SK-N-SH (cell line): ENCODE data around the gene KCNH3. TPM values are rescaled to one million over a fixed set of nuclear protein-coding genes. Genes with fewer than 3 reads are reported as not detected.

Experiments
- CTCF ChIA-PET: fragments of 300-600, 350-600 bp; formaldehyde crosslinking; extraction: SDS; loops from one replicate; lab custom pipeline; 2021; lab: Yijun Ruan, JAX
- POLR2A ChIA-PET: fragments of 350-600 bp; sonication (Branson Sonifier 250); formaldehyde crosslinking; extraction: SDS; loops from one replicate; lab custom pipeline; 2020; ENCODE audit warnings: antibody characterized with exemption, inconsistent platforms; lab: Yijun Ruan, JAX
- DNase-seq: peaks from one replicate; pipeline ENCODE4 v3.0.0; 2012
- H2AFZ ChIP-seq: fragments of 200-600 bp; sonication (generic); 2 replicates; pipeline ENCODE4 v1.8.1; 2016; ENCODE audit warnings: antibody characterized with exemption, mild to moderate bottlenecking, low read depth
- H3F3A ChIP-seq: fragments of 200-600 bp; sonication (generic); replicated peaks from 2 replicates; pipeline ENCODE3; 2016; ENCODE audit warnings: antibody characterized with exemption, mild to moderate bottlenecking; ENCODE audit not compliant: insufficient read depth
- H3K27ac ChIP-seq, 2 experiments: fragments of 200-500 bp in 1 of 2; fragments of 200-600 bp in 1 of 2; sonication (Bioruptor generic) in 1 of 2; sonication (generic), shearing (Covaris generic) in 1 of 2; 2 replicates each; pipeline versions ENCODE4 v1.5.1 to v1.6.1; 2014 to 2016; ENCODE audit warnings: low read depth in 2 of 2, inconsistent platforms in 1 of 2, low read length in 1 of 2, mild to moderate bottlenecking in 1 of 2, mixed read lengths in 1 of 2
- H3K27me3 ChIP-seq: fragments of 200-600 bp; sonication (generic), shearing (Covaris generic); 2 replicates; pipeline ENCODE4 v1.6.1; 2016; ENCODE audit warnings: mixed run types; ENCODE audit not compliant: insufficient read depth
- H3K36me3 ChIP-seq, 2 experiments: fragments of 200-500 bp in 1 of 2; fragments of 200-600 bp in 1 of 2; sonication (Bioruptor generic) in 1 of 2; sonication (generic) in 1 of 2; replicated peaks in 1 of 2; 2 replicates each; pipeline versions ENCODE3 to v1.5.1; 2014 to 2016; ENCODE audit warnings: low read length in 1 of 2, mild to moderate bottlenecking in 1 of 2; ENCODE audit not compliant: insufficient read depth in 2 of 2, control insufficient read depth in 1 of 2
- H3K4me1 ChIP-seq, 2 experiments: fragments of 200-500 bp in 1 of 2; fragments of 200-600 bp in 1 of 2; sonication (Bioruptor generic) in 1 of 2; sonication (generic), shearing (Covaris generic) in 1 of 2; 2 replicates each; pipeline versions ENCODE4 v1.5.1 to v1.6.1; 2014 to 2016; ENCODE audit warnings: low read depth in 1 of 2, low read length in 1 of 2, mixed run types in 1 of 2; ENCODE audit not compliant: insufficient read depth in 2 of 2, control insufficient read depth in 1 of 2
- H3K4me2 ChIP-seq: fragments of 200-600 bp; sonication (generic), shearing (Covaris generic); 2 replicates; pipeline ENCODE4 v1.6.1; 2017; ENCODE audit warnings: mixed run types
- H3K4me3 ChIP-seq, 2 experiments: fragments of 200-500 bp in 1 of 2; fragments of 200-600 bp in 1 of 2; sonication (Bioruptor generic) in 1 of 2; sonication (generic), shearing (Covaris generic) in 1 of 2; 2 replicates each; pipeline versions ENCODE4 v1.5.1 to v1.8.1; 2014 to 2016; ENCODE audit warnings: low read depth in 2 of 2, inconsistent platforms in 1 of 2, low read length in 1 of 2, mild to moderate bottlenecking in 1 of 2, mixed read lengths in 1 of 2, moderate library complexity in 1 of 2
- H3K79me2 ChIP-seq: fragments of 200-600 bp; sonication (generic); 2 replicates; pipeline ENCODE4 v1.8.1; 2017; ENCODE audit warnings: mild to moderate bottlenecking; ENCODE audit not compliant: insufficient read depth
- H3K9ac ChIP-seq: fragments of 200-600 bp; sonication (generic); 2 replicates; pipeline ENCODE4 v1.6.1; 2017; ENCODE audit warnings: mixed run types
- H3K9me2 ChIP-seq: fragments of 200-600 bp; sonication (generic); 2 replicates; pipeline ENCODE4 v1.6.1; 2017; ENCODE audit warnings: mixed run types
- H3K9me3 ChIP-seq: fragments of 200-600 bp; sonication (generic); 2 replicates; pipeline ENCODE4 v1.6.1; 2017; ENCODE audit warnings: mixed run types, mild to moderate bottlenecking, moderate library complexity
- H4K20me1 ChIP-seq: fragments of 200-600 bp; sonication (generic); 2 replicates; pipeline ENCODE4 v1.6.1; 2017; ENCODE audit warnings: mild to moderate bottlenecking, mixed run types; ENCODE audit not compliant: insufficient read depth
- ELF1 ChIP-seq: IDR thresholded peaks from 2 replicates; pipeline ENCODE4 v1.4.0; 2012
- EP300 ChIP-seq, 2 experiments: IDR thresholded peaks; 2 replicates each; pipeline versions ENCODE4 v1.4.0 to v1.6.1; 2012; ENCODE audit warnings: borderline replicate concordance in 1 of 2, low read depth in 1 of 2, low read length in 1 of 2
- FOSL2 ChIP-seq: IDR thresholded peaks from 2 replicates; pipeline ENCODE4 v1.4.0; 2012; ENCODE audit warnings: low read depth, mild to moderate bottlenecking, moderate library complexity, borderline replicate concordance
- FOXJ3 ChIP-seq: sonication (generic); formaldehyde crosslinking; IDR thresholded peaks from 2 replicates; pipeline ENCODE4 v1.5.1; 2020; ENCODE audit warnings: mild to moderate bottlenecking, missing genetic modification reagents
- FOXM1 ChIP-seq: IDR thresholded peaks from 2 replicates; pipeline ENCODE4 v1.4.0; 2012; ENCODE audit warnings: low read depth, mild to moderate bottlenecking
- GABPA ChIP-seq: IDR thresholded peaks from 2 replicates; pipeline ENCODE4 v1.4.0; 2012; ENCODE audit warnings: low read depth, mild to moderate bottlenecking
- JUND ChIP-seq: IDR thresholded peaks from 2 replicates; pipeline ENCODE4 v1.4.0; 2012
- MXI1 ChIP-seq: IDR thresholded peaks from 2 replicates; pipeline ENCODE4 v1.6.1; 2012; ENCODE audit warnings: mild to moderate bottlenecking, low read depth, low read length, improper control_type of control experiment
- NFIC ChIP-seq: IDR thresholded peaks from 2 replicates; pipeline ENCODE4 v1.4.0; 2012; ENCODE audit warnings: borderline replicate concordance
- NRF1 ChIP-seq: IDR thresholded peaks from 2 replicates; pipeline ENCODE4 v1.6.1; 2012; ENCODE audit warnings: low read depth, mild to moderate bottlenecking, low read length
- POLR2AphosphoS5 ChIP-seq: IDR thresholded peaks from 2 replicates; pipeline ENCODE4 v1.6.1; 2012; ENCODE audit warnings: low read depth, low read length
- RAD21 ChIP-seq: IDR thresholded peaks from 2 replicates; pipeline ENCODE4 v1.6.1; 2012; ENCODE audit warnings: mild to moderate bottlenecking, low read length
- RFX5 ChIP-seq: IDR thresholded peaks from 2 replicates; pipeline ENCODE4 v1.6.1; 2012; ENCODE audit warnings: mild to moderate bottlenecking, improper control_type of control experiment, low read length
- SIN3A ChIP-seq: IDR thresholded peaks from 2 replicates; pipeline ENCODE4 v1.6.1; 2012; ENCODE audit warnings: low read depth, mild to moderate bottlenecking, low read length, moderate library complexity, borderline replicate concordance
- SMC3 ChIP-seq: IDR thresholded peaks from 2 replicates; pipeline ENCODE4 v1.6.1; 2012; ENCODE audit warnings: low read depth, low read length, improper control_type of control experiment
- TEAD4 ChIP-seq: IDR thresholded peaks from 2 replicates; pipeline ENCODE4 v1.4.0; 2012; ENCODE audit warnings: mild to moderate bottlenecking, borderline replicate concordance; ENCODE audit not compliant: insufficient read depth
- polyA plus RNA-seq, 3 experiments: library from polyadenylated mRNA; depleted of rRNA; stranded (reverse); fragments of >200 nt; gene quantifications; 2 replicates each; pipeline ENCODE4 v1.2.3, GENCODE V29; 2012
- TF ChIP-seq, protein P1 (sequence below): IDR thresholded peaks from 2 replicates; pipeline ENCODE4 v1.4.0; 2012; ENCODE audit warnings: low read depth
- TF ChIP-seq, protein P2 (sequence below): fragments of 150-350 bp; IDR thresholded peaks from 2 replicates; pipeline ENCODE4 v1.6.1; 2017; ENCODE audit warnings: antibody characterized with exemption, low read length, low read depth, borderline replicate concordance
- TF ChIP-seq, protein P3 (sequence below): fragments of 200-600 bp; sonication (generic); IDR thresholded peaks from 2 replicates; pipeline ENCODE4 v1.6.1; 2017; ENCODE audit warnings: antibody characterized with exemption, mild to moderate bottlenecking, moderate library complexity
- TF ChIP-seq, protein P4 (sequence below): IDR thresholded peaks from 2 replicates; pipeline ENCODE4 v1.4.0; 2012; ENCODE audit warnings: low read depth, borderline replicate concordance
- TF ChIP-seq, protein P5 (sequence below): IDR thresholded peaks from 2 replicates; pipeline ENCODE4 v1.6.1; 2012; ENCODE audit warnings: mild to moderate bottlenecking, low read depth, low read length, moderate library complexity
- TF ChIP-seq, protein P6 (sequence below): fragments of 150-350 bp; IDR thresholded peaks from 2 replicates; pipeline ENCODE4 v1.6.1; 2016; ENCODE audit warnings: mild to moderate bottlenecking, low read depth, low read length
- TF ChIP-seq, protein P7 (sequence below): IDR thresholded peaks from 2 replicates; pipeline ENCODE4; 2012

KCNH3 gene
- polyA plus RNA-seq, 1 of the 3 experiments (the other 2 are of a cell fraction) = 3.7 TPM

DNA sequence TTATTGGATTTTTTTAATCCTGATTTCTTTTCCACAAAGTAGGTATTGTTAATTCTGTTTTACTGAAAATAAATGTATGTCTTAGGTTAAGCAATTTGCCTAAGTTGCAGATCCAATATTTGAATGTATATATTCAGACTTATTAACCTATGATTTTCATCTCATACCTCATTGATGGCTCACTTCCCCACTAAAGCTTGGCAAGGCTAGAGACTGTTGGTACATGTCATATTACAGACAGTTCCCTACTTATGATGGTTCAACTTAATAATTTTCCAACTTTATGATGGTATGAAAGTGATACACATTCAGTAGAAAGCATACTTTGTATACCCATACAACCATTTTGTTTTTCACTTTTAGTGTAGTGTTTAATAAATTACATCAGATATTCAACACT lies 33.2 kb upstream of the KCNH3 start:
- H3K27ac ChIP-seq = peak overlapping the region; percentile 8 to 90; a peak in 3 of 4 replicates
- H3K9me2 ChIP-seq = no peaks in the 10 kb centered on the region
- peak overlapping the region; percentile 55; the same call in 1 of the 2 replicates for H3K4me2 ChIP-seq
- H3K36me3 ChIP-seq = peaks cover 5 to 63% of the 10 kb centered on the region in 2 experiments
- H4K20me1 ChIP-seq = no peaks in the 10 kb centered on the region
- H3K27me3 ChIP-seq = no peaks in the 10 kb centered on the region
- H3K4me3 ChIP-seq = no peak overlapping the region
- H3K9ac ChIP-seq = peak overlapping the region; percentile 50; the same call in 1 of the 2 replicates
- DNase-seq = no peak
- H3K79me2 ChIP-seq = peaks cover 29% of the 10 kb centered on the region
- CTCF ChIA-PET = interaction anchor here (0.9 to 26.5 kb wide), 7 partner anchors 9 to 217 kb away, joined by 3 to 617 read pairs (median 7); partner anchors contain the start of genes DNAJC22 and SPATS2
- peaks cover 0 to 60% of the 10 kb centered on the region in 2 experiments; a peak in 2 of 4 replicates for H3K4me1 ChIP-seq
- H3F3A ChIP-seq = peaks cover 76% of the 10 kb centered on the region
- POLR2A ChIA-PET = no interaction called here
- H3K9me3 ChIP-seq = no peaks in the 10 kb centered on the region
- H2AFZ ChIP-seq = no peak overlapping the region
- no peak for TF ChIP-seq SMC3
- TF ChIP-seq NRF1 = no peak
- TF ChIP-seq, protein P1, sequence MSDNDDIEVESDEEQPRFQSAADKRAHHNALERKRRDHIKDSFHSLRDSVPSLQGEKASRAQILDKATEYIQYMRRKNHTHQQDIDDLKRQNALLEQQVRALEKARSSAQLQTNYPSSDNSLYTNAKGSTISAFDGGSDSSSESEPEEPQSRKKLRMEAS = no peak
- TF ChIP-seq RAD21 = no peak
- TF ChIP-seq, protein P2, sequence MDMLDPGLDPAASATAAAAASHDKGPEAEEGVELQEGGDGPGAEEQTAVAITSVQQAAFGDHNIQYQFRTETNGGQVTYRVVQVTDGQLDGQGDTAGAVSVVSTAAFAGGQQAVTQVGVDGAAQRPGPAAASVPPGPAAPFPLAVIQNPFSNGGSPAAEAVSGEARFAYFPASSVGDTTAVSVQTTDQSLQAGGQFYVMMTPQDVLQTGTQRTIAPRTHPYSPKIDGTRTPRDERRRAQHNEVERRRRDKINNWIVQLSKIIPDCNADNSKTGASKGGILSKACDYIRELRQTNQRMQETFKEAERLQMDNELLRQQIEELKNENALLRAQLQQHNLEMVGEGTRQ = no peak
- TF ChIP-seq, protein P3, sequence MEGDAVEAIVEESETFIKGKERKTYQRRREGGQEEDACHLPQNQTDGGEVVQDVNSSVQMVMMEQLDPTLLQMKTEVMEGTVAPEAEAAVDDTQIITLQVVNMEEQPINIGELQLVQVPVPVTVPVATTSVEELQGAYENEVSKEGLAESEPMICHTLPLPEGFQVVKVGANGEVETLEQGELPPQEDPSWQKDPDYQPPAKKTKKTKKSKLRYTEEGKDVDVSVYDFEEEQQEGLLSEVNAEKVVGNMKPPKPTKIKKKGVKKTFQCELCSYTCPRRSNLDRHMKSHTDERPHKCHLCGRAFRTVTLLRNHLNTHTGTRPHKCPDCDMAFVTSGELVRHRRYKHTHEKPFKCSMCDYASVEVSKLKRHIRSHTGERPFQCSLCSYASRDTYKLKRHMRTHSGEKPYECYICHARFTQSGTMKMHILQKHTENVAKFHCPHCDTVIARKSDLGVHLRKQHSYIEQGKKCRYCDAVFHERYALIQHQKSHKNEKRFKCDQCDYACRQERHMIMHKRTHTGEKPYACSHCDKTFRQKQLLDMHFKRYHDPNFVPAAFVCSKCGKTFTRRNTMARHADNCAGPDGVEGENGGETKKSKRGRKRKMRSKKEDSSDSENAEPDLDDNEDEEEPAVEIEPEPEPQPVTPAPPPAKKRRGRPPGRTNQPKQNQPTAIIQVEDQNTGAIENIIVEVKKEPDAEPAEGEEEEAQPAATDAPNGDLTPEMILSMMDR = no peak
- TF ChIP-seq RFX5 = no peak
- TF ChIP-seq POLR2AphosphoS5 = peak; percentile 33; the same call in 1 of the 2 replicates
- TF ChIP-seq, protein P4, sequence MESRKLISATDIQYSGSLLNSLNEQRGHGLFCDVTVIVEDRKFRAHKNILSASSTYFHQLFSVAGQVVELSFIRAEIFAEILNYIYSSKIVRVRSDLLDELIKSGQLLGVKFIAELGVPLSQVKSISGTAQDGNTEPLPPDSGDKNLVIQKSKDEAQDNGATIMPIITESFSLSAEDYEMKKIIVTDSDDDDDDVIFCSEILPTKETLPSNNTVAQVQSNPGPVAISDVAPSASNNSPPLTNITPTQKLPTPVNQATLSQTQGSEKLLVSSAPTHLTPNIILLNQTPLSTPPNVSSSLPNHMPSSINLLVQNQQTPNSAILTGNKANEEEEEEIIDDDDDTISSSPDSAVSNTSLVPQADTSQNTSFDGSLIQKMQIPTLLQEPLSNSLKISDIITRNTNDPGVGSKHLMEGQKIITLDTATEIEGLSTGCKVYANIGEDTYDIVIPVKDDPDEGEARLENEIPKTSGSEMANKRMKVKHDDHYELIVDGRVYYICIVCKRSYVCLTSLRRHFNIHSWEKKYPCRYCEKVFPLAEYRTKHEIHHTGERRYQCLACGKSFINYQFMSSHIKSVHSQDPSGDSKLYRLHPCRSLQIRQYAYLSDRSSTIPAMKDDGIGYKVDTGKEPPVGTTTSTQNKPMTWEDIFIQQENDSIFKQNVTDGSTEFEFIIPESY = no peak
- TF ChIP-seq JUND = peak; percentile 67
- TF ChIP-seq TEAD4 = 0 out of 2 replicates have a peak, but pooled peaks have one; percentile 21
- TF ChIP-seq FOXM1 = no peak
- no peak for TF ChIP-seq GABPA
- peak in 1 of 2 experiments; percentile 78; a peak in 1 of 4 replicates for TF ChIP-seq EP300 (IDR thresholded peaks at IDR 0.05; ENCODE audit: borderline replicate concordance in 1 of 2, low read depth in 1 of 2, low read length in 1 of 2)
- TF ChIP-seq FOSL2 = peak; percentile 62; the same call in 1 of the 2 replicates
- TF ChIP-seq NFIC = peak; percentile 83
- TF ChIP-seq ELF1 = no peak
- TF ChIP-seq, protein P5, sequence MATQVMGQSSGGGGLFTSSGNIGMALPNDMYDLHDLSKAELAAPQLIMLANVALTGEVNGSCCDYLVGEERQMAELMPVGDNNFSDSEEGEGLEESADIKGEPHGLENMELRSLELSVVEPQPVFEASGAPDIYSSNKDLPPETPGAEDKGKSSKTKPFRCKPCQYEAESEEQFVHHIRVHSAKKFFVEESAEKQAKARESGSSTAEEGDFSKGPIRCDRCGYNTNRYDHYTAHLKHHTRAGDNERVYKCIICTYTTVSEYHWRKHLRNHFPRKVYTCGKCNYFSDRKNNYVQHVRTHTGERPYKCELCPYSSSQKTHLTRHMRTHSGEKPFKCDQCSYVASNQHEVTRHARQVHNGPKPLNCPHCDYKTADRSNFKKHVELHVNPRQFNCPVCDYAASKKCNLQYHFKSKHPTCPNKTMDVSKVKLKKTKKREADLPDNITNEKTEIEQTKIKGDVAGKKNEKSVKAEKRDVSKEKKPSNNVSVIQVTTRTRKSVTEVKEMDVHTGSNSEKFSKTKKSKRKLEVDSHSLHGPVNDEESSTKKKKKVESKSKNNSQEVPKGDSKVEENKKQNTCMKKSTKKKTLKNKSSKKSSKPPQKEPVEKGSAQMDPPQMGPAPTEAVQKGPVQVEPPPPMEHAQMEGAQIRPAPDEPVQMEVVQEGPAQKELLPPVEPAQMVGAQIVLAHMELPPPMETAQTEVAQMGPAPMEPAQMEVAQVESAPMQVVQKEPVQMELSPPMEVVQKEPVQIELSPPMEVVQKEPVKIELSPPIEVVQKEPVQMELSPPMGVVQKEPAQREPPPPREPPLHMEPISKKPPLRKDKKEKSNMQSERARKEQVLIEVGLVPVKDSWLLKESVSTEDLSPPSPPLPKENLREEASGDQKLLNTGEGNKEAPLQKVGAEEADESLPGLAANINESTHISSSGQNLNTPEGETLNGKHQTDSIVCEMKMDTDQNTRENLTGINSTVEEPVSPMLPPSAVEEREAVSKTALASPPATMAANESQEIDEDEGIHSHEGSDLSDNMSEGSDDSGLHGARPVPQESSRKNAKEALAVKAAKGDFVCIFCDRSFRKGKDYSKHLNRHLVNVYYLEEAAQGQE = no peak
- TF ChIP-seq MXI1 = no peak
- TF ChIP-seq, protein P6, sequence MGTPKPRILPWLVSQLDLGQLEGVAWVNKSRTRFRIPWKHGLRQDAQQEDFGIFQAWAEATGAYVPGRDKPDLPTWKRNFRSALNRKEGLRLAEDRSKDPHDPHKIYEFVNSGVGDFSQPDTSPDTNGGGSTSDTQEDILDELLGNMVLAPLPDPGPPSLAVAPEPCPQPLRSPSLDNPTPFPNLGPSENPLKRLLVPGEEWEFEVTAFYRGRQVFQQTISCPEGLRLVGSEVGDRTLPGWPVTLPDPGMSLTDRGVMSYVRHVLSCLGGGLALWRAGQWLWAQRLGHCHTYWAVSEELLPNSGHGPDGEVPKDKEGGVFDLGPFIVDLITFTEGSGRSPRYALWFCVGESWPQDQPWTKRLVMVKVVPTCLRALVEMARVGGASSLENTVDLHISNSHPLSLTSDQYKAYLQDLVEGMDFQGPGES = no peak
- TF ChIP-seq, protein P7, sequence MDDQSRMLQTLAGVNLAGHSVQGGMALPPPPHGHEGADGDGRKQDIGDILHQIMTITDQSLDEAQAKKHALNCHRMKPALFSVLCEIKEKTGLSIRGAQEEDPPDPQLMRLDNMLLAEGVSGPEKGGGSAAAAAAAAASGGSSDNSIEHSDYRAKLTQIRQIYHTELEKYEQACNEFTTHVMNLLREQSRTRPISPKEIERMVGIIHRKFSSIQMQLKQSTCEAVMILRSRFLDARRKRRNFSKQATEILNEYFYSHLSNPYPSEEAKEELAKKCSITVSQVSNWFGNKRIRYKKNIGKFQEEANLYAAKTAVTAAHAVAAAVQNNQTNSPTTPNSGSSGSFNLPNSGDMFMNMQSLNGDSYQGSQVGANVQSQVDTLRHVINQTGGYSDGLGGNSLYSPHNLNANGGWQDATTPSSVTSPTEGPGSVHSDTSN = peak; percentile 66
- TF ChIP-seq SIN3A = no peak
- no peak for TF ChIP-seq FOXJ3 (CRISPR knock-in tag)
